M059J (cell line): ENCODE measurements around the gene C9orf85. TPM values are rescaled to one million over a fixed set of nuclear protein-coding genes. Genes with fewer than 3 reads are reported as not detected.
"Not testable (repeated sequence)": the region's sequence is repeated elsewhere in the genome, so short reads cannot be mapped to it uniquely, and the experiment has no call there.

Source experiments
- DNase-seq: peaks from one replicate; pipeline ENCODE4 v3.0.0-alpha.2; 2012; ENCODE audit warnings: low read depth
- total RNA-seq: library from RNA; depleted of rRNA; stranded (reverse); fragments of >200 nt; shearing (Covaris generic); gene quantifications from 2 replicates; pipeline ENCODE4 v1.2.3, GENCODE V29; 2014

The C9orf85 gene
- total RNA-seq, 1 experiment from 2014 or later = 32.2 TPM

- DNase-seq = peak; percentile 18
Measured at GRCh38 chr9:71941998-71942567, 30.6 kb downstream of the C9orf85 start.

DNA sequence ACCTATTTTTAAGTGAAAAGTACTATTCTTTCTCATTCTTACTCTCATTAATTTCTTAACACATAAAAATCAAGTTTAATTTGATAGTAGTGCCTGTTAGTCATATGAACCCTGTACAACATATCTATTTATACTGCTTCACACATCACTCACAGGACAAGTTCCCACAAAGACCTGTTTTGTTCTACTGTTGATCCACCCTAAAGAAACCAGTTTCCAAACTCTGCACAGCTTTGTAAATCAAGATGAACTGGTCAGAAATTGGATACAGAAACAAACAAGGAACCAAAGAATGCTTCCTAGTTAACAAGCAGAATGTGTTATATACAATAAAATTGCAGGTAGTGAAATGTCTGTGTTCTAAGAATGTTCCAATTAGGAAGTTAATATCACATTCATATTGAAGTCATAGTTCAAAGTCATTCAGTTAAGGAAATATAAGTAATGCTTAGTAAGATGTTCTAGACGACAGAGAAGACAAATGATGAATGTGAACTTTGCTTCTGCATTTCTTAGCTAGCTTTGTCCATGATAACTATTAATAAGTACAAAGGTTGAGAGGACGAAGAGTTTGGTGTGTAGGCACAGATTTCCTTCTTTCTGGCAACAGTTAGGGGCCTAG lies 33.4 kb downstream of the C9orf85 start:
- peak; percentile 13 for DNase-seq

DNA sequence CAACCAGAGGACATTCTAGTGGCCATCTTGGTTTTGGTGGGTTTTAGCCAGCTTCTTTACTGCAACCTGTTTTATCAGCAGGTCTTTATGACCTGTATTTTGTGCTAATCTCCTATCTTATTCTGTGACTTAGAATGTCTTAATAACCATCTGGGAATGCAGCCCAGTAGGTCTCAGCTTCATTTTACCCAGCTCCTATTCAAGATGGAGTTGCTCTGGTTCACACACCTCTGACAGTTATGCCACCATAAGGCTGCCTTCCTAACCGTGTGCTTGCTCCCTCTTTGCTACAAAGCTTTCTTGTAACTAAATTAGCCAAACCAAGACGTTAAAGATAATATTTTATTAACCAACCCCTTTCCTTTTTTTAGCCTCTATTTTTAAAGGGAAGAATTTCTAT lies 43.2 kb downstream of the C9orf85 start:
- not testable (repeated sequence) for DNase-seq

DNA sequence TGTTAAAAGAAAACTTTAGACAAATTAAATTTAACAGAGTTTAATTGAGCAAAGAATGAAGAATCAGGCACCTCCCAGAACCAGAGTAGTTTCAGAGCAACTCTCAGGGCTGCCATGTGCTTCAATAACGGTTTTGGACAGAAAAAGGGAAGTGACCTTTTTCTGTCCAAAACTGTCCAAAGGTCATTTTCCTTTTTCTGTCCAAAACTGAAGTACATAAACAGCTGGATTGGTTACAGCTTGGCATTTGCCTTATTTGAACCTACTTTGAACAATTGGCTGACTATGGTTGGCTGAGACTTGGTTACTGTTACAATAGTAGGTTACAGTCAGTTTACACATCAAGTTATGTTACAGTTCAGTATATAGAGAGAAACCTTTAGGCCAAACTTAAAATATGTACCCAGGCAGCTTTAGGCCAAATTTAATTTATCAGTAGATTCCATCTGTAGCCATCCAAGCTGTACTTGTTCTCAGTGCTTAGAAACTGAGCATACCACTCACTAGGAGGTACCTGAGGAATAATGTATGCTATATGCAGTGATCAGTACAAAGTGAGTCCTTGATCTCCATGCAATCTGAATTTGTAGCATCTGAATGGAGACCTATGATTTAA lies 44.0 kb downstream of the C9orf85 start:
- no peak for DNase-seq

DNA sequence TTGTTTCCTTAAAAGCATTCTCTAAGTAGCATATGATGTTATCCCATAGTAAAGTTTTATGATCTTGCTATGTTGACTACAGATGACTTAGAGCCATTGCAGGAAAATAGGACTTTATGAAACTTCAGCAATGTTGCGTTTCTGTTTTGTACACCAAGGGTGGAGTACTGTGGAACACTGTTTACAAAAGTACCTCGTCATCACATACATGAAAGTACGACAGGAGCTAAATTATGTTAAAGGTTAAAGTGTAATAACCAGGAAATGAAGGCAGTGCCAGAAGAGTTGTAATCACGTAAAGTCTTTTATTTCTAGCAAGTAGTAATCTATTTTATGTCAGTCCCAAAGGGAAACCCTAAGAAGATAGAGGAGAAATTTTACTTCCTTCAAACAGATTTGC lies 50.9 kb downstream of the C9orf85 start:
- DNase-seq = no peak

- not testable (repeated sequence) for DNase-seq
Measured at GRCh38 chr9:71963471-71963996, 52.1 kb downstream of the C9orf85 start.

- DNase-seq = no peak
Measured at GRCh38 chr9:71965403-71965802, 54.0 kb downstream of the C9orf85 start.

DNA sequence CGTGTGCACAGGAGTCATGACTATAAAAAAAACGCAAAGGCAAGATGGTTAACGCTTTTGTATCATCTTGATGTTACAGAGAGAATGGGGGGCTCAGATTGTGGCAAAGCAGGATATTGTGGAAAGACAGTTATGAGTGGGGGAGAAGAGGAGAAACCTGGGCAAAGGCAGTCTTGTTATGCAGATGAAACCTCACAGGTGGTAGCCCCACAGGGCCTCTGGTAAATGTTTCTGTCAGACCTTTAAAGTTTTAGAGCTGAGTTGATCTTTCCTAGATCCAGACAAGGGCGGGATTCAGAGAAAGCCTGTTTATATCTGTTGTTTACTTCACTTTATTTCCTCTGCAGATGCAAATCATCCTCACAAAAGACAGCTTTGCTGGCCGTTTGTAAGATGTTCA lies 55.2 kb downstream of the C9orf85 start:
- DNase-seq = no peak

DNA sequence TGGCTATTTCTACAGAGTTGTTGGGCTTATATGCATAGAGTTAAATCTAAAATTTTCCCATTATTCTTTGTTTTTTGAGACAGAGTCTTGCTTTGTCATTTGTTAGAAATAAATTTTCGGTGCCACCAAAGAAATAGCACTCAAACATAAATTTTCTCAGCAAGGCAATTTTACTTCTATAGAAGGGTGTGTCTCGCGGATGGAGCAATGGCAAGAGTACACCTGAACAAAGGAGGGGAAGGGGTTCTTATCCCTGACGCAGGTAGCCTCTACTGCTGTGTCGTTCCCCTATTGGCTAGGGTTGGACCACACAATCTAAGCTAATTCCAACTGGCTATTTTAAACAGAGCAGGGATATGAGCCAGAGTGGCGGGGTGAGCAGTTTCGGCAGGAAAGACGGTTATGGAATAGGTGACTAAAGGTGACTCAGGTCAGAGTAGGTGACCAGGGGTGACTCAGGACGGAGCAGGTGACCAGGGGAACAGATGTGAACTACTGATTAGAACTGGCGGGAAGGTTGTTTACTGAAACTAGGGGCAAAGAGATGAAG lies 57.2 kb downstream of the C9orf85 start:
- no peak for DNase-seq

DNA sequence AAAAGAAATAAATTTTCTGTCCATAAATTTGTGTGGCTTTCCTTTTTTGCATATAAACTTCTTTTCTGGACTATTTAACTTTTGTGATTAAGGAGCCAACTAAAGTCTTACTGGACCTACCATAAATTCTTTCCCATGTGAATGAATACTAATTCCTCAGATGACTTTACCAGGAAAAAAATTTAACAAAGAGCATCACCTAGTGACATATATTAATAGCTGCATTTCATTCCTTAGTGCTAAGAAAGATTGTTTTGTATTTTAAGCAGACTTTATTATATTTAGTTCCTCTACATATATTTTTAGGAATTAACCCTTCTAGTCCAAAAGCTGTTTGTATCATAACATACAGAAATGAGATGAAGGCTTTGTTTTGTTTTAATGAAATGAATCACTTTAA lies 64.4 kb downstream of the C9orf85 start:
- DNase-seq = peak; percentile 25

DNA sequence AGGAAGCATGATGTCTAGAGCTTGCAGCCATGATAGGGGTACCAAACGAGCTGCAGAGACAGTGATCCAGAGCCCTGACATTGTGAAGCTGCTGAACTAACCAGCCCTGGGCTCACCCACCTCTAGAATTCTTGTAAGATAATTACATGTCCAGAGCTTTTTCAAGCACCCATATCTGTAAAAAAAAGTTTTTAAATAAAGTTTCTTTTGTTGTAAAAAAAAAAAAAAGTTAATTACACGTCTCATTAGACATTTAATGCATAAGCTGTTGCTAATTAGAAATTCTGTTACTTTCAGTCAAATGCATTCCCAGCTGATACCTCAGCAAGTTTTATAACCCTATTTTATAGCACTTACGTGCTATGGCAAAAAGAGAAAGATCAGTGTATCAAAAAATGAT lies 65.6 kb downstream of the C9orf85 start:
- no peak for DNase-seq

- no peak for DNase-seq
Measured at GRCh38 chr9:71980266-71981190, 69.1 kb downstream of the C9orf85 start.

DNA sequence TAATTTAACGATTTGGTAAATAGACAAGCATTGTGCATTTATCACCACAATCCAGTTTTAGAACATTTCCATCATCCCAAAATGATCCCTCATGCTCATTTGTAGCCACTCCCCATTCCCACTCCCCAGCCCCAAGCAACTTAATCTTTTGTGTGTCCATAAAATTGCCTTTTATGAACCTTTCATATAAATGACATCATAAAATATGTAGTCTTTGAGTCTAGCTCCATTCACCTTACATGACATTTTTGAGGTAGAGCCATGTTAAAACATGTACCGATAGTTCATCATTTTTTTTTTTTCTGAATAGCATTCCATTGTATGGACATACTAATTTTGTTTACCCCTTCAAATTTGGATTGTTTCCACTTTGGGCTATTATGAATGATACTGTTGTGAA lies 70.5 kb downstream of the C9orf85 start:
- no peak for DNase-seq

DNA sequence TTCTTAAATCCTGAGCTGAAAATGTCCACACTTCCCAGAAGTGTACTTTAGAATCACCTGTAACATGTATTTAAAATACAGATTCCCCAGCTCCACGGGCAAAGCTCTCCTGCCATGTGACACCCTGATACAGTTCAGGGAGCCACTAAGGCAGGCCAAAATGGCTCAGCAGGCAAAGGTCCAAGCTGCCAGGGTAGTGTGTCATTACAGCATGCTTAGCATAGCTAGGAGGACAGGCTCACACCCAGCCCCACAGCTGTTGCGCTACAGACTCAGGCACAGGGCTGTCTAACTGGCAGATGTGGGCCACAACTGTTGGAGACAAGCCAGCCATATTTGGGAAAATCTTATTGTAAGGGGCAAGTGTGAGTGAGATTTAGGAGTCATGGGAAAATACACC lies 73.0 kb downstream of the C9orf85 start:
- peak; percentile 85 for DNase-seq

- DNase-seq = no peak
Measured at GRCh38 chr9:71984831-71985281, 73.4 kb downstream of the C9orf85 start.

DNA sequence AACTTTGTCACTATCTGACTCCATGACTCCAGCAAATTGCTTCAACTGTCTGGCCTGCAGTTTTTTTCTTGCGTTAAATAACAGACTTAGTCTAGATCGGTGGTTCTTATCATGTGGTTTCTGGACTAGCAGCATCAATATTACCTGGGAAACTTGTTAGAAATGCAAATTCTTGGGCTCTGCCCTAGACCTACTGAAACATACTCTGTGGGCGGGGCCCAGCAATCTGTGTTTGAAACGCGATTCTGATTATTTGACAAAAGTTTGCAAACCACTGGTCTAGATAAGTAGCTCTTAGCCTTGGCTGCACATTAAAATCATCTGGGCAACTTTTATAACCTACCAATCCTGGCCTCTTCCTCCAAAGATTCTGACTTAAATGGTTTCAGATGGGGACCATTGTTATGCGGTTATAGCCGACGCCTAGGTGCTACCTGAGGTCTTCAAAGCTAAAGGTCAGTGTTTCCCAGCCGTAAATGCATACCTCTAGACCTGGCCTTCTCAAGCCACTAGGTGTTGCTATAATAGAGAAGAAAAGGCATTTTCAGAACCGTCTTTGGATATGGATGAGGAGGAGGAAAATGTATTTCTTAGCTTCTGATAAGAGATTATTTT lies 74.0 kb downstream of the C9orf85 start:
- no peak for DNase-seq

GRCh38 chr9:71986900-71987299 lies 75.5 kb downstream of the C9orf85 start:
- DNase-seq = peak; percentile 56

DNA sequence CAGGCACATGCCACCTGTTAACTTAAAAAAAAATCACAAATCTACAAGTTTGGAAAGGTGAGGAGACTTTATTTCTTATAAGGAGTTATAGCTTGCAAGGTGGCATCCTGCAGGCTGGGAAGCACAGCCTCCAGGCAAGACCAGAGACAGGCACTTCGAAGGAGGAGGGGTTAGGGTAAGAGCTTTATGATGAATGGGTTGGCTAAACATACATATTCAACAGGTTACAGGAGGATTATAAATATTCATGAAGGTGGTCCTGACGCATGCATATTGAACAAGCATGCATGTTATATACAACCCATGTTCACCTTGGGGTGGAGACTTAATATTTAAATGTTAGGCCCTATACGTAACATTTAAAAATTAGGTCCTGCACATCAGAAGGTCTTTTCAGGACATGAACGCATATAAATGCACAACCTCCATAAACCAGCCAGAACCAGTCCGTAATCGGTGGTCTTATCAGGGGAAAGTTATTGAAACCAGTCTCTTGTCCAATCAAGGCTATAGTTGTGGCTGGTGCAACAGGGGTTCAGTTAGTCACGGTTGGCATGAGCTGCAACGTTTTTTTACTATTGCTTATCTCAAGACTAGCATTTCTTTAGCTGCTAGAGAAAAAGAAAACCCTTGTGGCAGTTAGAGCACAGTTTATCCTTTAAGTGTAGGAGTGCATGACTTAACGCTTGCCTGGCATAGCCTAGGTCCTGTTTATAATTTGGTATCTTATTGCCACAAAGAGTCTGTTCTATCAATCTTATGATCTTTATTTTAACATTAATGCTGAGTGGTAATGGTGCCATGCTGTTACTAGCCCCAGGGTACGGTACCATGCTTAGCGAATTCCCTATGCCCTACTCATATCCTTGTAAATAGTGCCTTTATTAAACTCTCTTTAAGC lies 76.3 kb downstream of the C9orf85 start:
- DNase-seq = peak; percentile 93

GRCh38 chr9:71990466-71990865 lies 79.0 kb downstream of the C9orf85 start:
- DNase-seq = peak; percentile 96

- DNase-seq = no peak
Measured at GRCh38 chr9:72005451-72005850, 94.0 kb downstream of the C9orf85 start.
